ENCODE measurements around the gene RHBDL3. TPM values are rescaled to one million over a fixed set of nuclear protein-coding genes. Genes with fewer than 3 reads are reported as not detected.

The RHBDL3 gene
- total RNA-seq, 1 experiment from 2014 or later = 13.2 TPM

DNA sequence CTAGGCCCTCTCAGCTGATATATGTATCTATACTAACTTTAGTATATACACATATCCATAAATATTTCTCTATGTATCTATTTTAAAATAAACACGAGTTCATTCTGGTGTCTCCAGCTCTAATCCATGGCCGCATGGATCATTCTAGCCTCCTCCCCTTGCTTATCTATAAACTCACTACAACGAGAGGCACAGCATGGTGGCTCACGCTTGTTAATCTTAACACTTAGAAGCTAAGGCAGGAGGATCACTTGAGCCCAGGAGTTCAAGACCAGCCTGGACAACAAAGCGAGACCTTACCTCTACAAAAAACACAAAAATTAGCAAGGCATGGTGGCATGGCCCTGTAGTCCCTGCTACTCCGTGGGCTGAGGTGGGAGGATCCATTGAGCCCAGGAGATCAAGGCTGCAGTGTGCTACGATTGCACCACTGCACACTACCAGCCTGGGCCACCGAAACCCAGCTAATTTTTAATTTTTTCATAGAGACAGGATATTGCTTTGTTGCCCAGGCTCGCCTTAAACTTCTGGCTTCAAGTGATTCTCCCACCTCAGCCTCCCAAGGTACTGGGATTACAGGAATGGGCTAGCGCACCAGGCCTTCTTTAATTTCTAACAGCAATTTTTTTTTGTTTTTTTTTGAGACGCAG, 80.4 kb downstream of the RHBDL3 start:
- no peaks in the 10 kb centered on the region for H3K9me3 Mint-ChIP-seq
- peaks cover 18% of the 10 kb centered on the region for H3K4me1 Mint-ChIP-seq
- TF ChIP-seq NR2C2 (CRISPR knock-in tag; IDR thresholded peaks at IDR 0.05) (no peak), ZNF263 (CRISPR knock-in tag; IDR thresholded peaks at IDR 0.05; ENCODE audit: low read depth) (no peak), ZNF423 (CRISPR knock-in tag; IDR thresholded peaks at IDR 0.05) (no peak), GRHL2 (CRISPR knock-in tag; IDR thresholded peaks at IDR 0.05; ENCODE audit: insufficient replicate concordance, severe bottlenecking) (no peak), PRRX2 (CRISPR knock-in tag; IDR thresholded peaks at IDR 0.05) (no peak), RELA (CRISPR knock-in tag; IDR thresholded peaks at IDR 0.05; ENCODE audit: borderline replicate concordance) (no peak), NFE2L1 (CRISPR knock-in tag; IDR thresholded peaks at IDR 0.05) (no peak), ZNF396 (CRISPR knock-in tag; IDR thresholded peaks at IDR 0.05; ENCODE audit: borderline replicate concordance) (no peak), TEAD1 (CRISPR knock-in tag; IDR thresholded peaks at IDR 0.05) (no peak), GABPB1 (CRISPR knock-in tag; IDR thresholded peaks at IDR 0.05) (no peak), ZNF232 (CRISPR knock-in tag; IDR thresholded peaks at IDR 0.05) (no peak), FOXK1 (CRISPR knock-in tag; IDR thresholded peaks at IDR 0.05) (no peak)
- TF ChIP-seq, protein P1, sequence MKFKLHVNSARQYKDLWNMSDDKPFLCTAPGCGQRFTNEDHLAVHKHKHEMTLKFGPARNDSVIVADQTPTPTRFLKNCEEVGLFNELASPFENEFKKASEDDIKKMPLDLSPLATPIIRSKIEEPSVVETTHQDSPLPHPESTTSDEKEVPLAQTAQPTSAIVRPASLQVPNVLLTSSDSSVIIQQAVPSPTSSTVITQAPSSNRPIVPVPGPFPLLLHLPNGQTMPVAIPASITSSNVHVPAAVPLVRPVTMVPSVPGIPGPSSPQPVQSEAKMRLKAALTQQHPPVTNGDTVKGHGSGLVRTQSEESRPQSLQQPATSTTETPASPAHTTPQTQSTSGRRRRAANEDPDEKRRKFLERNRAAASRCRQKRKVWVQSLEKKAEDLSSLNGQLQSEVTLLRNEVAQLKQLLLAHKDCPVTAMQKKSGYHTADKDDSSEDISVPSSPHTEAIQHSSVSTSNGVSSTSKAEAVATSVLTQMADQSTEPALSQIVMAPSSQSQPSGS (CRISPR knock-in tag; IDR thresholded peaks at IDR 0.05; ENCODE audit: borderline replicate concordance, low read depth) = no peak
- TF ChIP-seq, protein P2, sequence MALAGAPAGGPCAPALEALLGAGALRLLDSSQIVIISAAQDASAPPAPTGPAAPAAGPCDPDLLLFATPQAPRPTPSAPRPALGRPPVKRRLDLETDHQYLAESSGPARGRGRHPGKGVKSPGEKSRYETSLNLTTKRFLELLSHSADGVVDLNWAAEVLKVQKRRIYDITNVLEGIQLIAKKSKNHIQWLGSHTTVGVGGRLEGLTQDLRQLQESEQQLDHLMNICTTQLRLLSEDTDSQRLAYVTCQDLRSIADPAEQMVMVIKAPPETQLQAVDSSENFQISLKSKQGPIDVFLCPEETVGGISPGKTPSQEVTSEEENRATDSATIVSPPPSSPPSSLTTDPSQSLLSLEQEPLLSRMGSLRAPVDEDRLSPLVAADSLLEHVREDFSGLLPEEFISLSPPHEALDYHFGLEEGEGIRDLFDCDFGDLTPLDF (CRISPR knock-in tag; IDR thresholded peaks at IDR 0.05) = no peak
- TF ChIP-seq, protein P3, sequence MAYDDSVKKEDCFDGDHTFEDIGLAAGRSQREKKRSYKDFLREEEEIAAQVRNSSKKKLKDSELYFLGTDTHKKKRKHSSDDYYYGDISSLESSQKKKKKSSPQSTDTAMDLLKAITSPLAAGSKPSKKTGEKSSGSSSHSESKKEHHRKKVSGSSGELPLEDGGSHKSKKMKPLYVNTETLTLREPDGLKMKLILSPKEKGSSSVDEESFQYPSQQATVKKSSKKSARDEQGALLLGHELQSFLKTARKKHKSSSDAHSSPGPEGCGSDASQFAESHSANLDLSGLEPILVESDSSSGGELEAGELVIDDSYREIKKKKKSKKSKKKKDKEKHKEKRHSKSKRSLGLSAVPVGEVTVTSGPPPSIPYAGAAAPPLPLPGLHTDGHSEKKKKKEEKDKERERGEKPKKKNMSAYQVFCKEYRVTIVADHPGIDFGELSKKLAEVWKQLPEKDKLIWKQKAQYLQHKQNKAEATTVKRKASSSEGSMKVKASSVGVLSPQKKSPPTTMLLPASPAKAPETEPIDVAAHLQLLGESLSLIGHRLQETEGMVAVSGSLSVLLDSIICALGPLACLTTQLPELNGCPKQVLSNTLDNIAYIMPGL (CRISPR knock-in tag; IDR thresholded peaks at IDR 0.05) = no peak
- TF ChIP-seq, protein P4, sequence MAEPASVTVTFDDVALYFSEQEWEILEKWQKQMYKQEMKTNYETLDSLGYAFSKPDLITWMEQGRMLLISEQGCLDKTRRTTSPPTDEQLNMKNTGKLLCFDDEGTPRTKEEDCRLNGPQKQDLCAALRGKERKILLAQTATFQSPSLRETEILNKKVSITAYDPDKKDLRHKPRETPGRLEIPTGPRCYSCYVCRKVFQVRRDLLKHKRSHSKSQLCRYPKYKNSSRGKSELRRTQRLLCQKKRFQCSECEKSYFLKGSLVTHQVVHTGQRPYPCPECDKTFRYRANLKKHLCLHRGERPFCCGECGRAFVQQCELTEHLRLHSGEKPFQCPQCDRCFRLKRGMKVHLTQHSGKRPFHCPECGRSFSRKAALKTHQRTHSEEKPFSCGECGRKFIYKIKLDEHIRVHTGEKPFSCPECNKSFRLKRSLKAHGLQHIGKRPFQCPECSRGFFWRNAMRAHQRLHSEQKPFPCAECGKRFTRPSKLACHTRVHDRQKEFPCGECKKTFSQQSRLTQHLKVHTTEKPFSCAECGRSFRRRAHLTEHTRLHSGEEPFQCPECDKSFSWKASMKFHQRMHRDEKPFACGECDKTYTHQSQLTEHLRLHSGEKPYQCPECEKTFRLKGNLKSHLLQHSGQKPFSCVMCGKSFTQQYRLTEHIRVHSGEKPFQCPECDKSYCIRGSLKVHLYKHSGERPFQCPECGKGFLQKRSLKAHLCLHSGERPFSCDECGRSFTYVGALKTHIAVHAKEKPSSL (CRISPR knock-in tag; conservative IDR thresholded peaks at IDR 0.05) = no peak
- TF ChIP-seq, protein P5, sequence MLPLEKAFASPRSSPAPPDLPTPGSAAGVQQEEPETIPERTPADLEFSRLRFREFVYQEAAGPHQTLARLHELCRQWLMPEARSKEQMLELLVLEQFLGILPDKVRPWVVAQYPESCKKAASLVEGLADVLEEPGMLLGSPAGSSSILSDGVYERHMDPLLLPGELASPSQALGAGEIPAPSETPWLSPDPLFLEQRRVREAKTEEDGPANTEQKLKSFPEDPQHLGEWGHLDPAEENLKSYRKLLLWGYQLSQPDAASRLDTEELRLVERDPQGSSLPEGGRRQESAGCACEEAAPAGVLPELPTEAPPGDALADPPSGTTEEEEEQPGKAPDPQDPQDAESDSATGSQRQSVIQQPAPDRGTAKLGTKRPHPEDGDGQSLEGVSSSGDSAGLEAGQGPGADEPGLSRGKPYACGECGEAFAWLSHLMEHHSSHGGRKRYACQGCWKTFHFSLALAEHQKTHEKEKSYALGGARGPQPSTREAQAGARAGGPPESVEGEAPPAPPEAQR (CRISPR knock-in tag; IDR thresholded peaks at IDR 0.05) = no peak
- H3K4me3 Mint-ChIP-seq = no peak overlapping the region
- POLR2A ChIA-PET = no interaction called here
- H3K27me3 Mint-ChIP-seq (ENCODE audit: low read depth) = no peaks in the 10 kb centered on the region
- peaks cover 13% of the 10 kb centered on the region for H3K36me3 Mint-ChIP-seq
- H3K27ac Mint-ChIP-seq = no peak overlapping the region
- CTCF ChIA-PET = no interaction called here
- no peak for DNase-seq (ENCODE audit: low spot score)
- no peak for ATAC-seq

DNA sequence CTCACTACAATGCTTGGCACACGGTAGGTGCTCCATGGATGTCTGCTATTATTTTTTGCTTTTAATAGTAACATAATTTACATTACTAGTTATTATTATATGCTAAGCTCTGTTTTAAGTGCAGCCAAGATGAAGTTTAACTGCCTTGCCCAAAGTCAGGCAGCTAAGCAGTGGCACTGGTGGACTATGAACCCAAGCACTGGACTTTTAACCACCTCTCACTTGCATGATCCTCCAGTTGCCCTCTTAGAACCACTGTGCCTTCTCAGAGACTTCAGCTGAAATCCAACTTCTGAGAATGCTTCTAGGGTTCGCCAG, 82.8 kb downstream of the RHBDL3 start:
- no peaks in the 10 kb centered on the region for H3K27me3 Mint-ChIP-seq (ENCODE audit: low read depth)
- H3K9me3 Mint-ChIP-seq = no peaks in the 10 kb centered on the region
- DNase-seq (ENCODE audit: low spot score) (no peak), ATAC-seq (no peak)
- H3K36me3 Mint-ChIP-seq = peaks cover 31% of the 10 kb centered on the region
- H3K4me3 Mint-ChIP-seq = peak overlapping the region; percentile 99
- ChIA-PET POLR2A (interaction anchor here (0.6 kb wide), 1 partner anchor 152 kb away, joined by 3 read pairs; no protein-coding TSS in a partner anchor), CTCF (interaction anchor here (0.5 to 1.4 kb wide), 4 partner anchors 29 to 210 kb away, joined by 3 to 7 read pairs (median 4); no protein-coding TSS in a partner anchor)
- H3K4me1 Mint-ChIP-seq = peaks cover 21% of the 10 kb centered on the region
- no peak overlapping the region for H3K27ac Mint-ChIP-seq
- TF ChIP-seq ELF4 (CRISPR knock-in tag; IDR thresholded peaks at IDR 0.05; ENCODE audit: low read depth) (no peak), FOXP1 (CRISPR knock-in tag; IDR thresholded peaks at IDR 0.05; ENCODE audit: borderline replicate concordance) (no peak), ZNF219 (CRISPR knock-in tag; IDR thresholded peaks at IDR 0.05; ENCODE audit: borderline replicate concordance) (no peak), SMAD4 (CRISPR knock-in tag; IDR thresholded peaks at IDR 0.05) (no peak)
- TF ChIP-seq, protein P4 (CRISPR knock-in tag; conservative IDR thresholded peaks at IDR 0.05) = no peak
- TF ChIP-seq, protein P6, sequence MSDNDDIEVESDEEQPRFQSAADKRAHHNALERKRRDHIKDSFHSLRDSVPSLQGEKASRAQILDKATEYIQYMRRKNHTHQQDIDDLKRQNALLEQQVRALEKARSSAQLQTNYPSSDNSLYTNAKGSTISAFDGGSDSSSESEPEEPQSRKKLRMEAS (CRISPR knock-in tag; IDR thresholded peaks at IDR 0.05) = no peak
- TF ChIP-seq, protein P2 (CRISPR knock-in tag; IDR thresholded peaks at IDR 0.05) = no peak
